ENCODE measurements around the gene TSLP. TPM values are rescaled to one million over a fixed set of nuclear protein-coding genes. Genes with fewer than 3 reads are reported as not detected.

Gene TSLP
- 0.43 and 0.69 TPM in 2 replicates for total RNA-seq (2014; rRNA removed; shearing (Covaris generic))

DNA sequence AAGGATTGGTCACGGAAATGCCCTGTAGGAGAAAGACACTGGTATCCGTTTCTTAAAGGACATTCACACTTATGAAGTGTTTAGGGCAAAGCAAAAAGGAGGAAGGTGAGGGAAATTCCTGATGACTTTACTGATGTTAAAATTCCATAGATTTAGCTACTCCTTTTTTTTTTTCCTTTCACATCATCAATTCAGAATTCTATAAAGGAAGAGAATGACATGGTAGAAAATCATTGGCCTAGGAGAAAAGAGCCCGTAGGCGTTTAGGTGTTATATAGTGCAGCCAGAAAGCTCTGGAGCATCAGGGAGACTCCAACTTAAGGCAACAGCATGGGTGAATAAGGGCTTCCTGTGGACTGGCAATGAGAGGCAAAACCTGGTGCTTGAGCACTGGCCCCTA, at the start of gene TSLP:
TSS of gene TSLP (plus strand) at position 301 of the 400 bp plus-strand sequence. CDS start 178 bp downstream, outside the sequence.
- no peak for DNase-seq
- H3K4me3 ChIP-seq: no peak within 1 kb of the TSS; the same call in 1 of the 2 replicates
- peaks cover 6% of the 10 kb centered on the region; the same call in 1 of the 2 replicates for H3K27me3 ChIP-seq
- H3K9me3 ChIP-seq (replicated peaks): no peaks in the 10 kb centered on the region
- H3K36me3 ChIP-seq: no peaks in the 10 kb centered on the region
- 0 out of 2 replicates have a peak, but pooled peaks cover 4% of the 10 kb centered on the region for H3K4me1 ChIP-seq
- no peak within 1 kb of the TSS for H3K27ac ChIP-seq

DNA sequence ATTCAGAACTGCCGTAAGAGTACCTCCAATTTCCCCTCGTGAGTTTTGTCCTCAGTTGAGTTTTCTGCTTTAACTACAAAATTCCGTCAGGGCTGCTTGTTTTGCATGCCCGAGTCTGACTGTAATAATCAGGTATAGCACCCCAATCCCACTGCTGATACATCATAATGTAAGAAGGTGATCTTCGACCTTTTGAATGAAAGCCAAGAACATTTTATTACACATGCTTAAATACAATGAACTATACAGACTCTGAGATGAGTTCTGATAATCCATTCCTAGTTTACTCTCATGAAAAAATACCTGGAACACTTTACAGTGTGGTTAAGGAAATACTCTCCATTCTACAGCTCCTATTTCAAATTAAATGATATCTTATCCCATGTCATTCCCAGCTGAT, 49.2 kb upstream of the TSLP start:
- Histone ChIP-seq H3K9me3 (replicated peaks) (no peaks in the 10 kb centered on the region), H3K27me3 (no peaks in the 10 kb centered on the region), H3K4me1 (no peaks in the 10 kb centered on the region), H3K27ac (no peak overlapping the region), H3K4me3 (no peak overlapping the region), H3K36me3 (no peaks in the 10 kb centered on the region)
- no peak for DNase-seq

DNA sequence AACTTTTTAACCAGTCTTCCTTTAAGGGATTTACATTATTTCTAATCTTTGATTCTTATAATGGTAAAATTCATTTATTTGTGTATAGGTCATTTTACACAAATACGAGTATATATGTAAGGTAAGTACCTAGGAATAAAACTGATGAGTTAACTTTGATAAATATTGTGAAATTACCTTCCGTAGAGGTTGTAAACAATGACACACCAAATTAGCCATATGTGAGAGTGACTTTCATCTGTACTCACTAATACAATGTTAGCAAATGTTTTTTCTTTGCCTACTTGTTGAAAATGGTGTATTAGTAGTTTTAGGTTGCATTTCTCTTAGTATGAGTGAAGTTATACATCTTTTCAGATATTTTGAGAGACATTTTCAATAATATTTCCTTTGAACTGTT, 42.6 kb upstream of the TSLP start:
- H3K4me3 ChIP-seq: no peak overlapping the region
- no peaks in the 10 kb centered on the region for H3K36me3 ChIP-seq
- H3K4me1 ChIP-seq: no peaks in the 10 kb centered on the region
- H3K27ac ChIP-seq: no peak overlapping the region
- no peaks in the 10 kb centered on the region for H3K9me3 ChIP-seq (replicated peaks)
- no peak for DNase-seq
- no peaks in the 10 kb centered on the region for H3K27me3 ChIP-seq

DNA sequence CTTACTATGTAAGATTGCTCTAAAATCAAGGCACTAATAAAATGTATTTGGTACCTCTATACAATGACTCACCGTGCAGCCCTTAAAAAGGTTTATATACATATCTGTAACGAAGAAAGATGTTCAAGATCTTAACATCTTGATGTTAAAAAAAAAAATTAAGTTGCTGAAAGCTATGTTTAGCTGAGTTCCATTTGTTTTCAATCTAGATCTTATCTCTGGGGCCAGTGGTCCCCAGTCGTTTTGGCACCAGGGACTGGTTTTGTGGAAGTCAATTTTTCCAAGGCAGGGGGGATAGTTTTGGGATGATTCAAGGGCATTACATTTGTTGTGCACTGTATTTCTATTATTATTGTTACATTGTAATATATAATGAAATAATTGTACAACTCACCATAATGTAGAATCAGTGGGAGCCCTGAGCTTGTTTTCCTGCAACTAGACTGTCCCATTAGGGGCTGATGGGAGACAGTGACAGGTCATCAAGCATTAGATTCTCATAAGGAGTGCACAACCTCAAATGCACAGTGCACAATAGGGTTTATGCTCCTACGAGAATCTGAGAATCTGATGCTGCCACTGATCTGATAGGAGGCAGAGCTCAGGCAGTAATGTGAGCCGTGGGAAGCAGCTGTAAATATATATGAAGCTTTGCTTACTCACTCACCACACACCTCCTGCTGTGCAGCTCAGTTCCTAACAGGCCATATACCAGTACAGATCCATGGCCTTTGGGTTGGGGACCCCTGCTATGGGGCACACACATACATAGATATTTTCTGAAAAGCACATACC, 27.6 kb upstream of the TSLP start:
- Histone ChIP-seq H3K27ac (no peak overlapping the region), H3K4me3 (no peak overlapping the region), H3K27me3 (no peaks in the 10 kb centered on the region), H3K9me3 (replicated peaks) (no peaks in the 10 kb centered on the region), H3K4me1 (peaks cover 11% of the 10 kb centered on the region), H3K36me3 (no peaks in the 10 kb centered on the region)
- peak; percentile 78 to 82 for DNase-seq

DNA sequence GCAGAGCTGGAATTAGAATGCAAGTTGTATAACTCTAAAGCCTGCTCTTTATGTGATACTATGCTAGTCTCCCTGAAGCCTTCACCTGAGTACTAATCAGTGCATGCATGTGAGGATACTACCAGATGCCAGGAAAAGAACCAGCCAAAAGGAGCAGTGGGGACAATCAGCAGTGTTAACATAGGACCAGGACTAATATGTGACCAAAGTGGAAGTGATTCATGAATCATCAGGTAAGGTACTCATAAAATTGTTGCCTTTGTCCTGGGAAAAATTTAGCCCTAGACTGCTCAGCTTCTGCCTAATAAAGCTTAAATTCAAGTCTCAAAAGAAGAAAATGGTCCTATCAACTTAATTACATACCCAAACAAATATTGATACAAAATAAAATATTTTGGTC, 13.4 kb upstream of the TSLP start:
- Histone ChIP-seq H3K27ac (no peak overlapping the region), H3K9me3 (replicated peaks) (no peaks in the 10 kb centered on the region), H3K4me3 (no peak overlapping the region), H3K36me3 (no peaks in the 10 kb centered on the region), H3K27me3 (no peaks in the 10 kb centered on the region), H3K4me1 (no peaks in the 10 kb centered on the region)
- DNase-seq: no peak

DNA sequence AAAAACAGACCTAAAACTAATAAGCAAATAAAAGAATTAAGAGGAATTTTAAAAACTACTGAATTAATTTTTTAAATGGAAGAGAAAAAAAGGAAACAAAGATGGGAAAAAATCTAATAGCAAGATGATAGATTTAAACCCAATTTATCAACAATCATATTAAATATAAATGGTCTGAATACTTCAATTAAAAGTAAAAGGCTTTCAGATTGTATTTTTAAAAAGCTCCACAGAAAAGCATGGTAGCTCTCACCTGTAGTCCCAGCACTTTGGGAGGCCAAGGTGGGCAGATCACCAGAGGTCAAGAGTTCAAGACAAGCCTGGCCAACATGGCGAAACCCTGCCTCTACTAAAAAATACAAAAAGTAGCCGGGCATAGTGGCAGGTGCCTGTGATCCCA, 11.3 kb upstream of the TSLP start:
- Histone ChIP-seq H3K36me3 (no peaks in the 10 kb centered on the region), H3K4me1 (no peaks in the 10 kb centered on the region), H3K9me3 (replicated peaks) (no peaks in the 10 kb centered on the region), H3K27ac (no peak overlapping the region), H3K4me3 (no peak overlapping the region), H3K27me3 (no peaks in the 10 kb centered on the region)
- DNase-seq: no peak

DNA sequence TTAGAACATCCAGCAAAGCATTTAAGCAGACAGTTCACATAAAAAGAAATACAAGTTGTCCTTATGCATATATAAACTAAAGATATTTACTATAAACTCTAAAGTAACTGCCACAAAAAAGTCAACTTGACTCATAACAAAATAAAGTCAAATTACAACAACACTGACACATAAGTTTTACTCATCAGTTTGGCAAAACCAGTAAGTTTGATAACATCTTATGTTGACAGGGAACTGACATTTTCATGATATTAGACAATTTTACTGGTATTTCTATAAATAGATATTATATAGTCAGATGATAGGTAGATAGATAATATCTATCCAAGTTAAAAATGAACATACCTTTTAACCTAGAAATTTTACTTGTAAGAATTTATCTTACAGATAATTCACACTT, 9.9 kb upstream of the TSLP start:
- no peak for DNase-seq
- Histone ChIP-seq H3K9me3 (replicated peaks) (no peaks in the 10 kb centered on the region), H3K36me3 (no peaks in the 10 kb centered on the region), H3K4me3 (no peak overlapping the region), H3K27me3 (0 out of 2 replicates have a peak, but pooled peaks cover 2% of the 10 kb centered on the region), H3K4me1 (no peaks in the 10 kb centered on the region), H3K27ac (no peak overlapping the region)

DNA sequence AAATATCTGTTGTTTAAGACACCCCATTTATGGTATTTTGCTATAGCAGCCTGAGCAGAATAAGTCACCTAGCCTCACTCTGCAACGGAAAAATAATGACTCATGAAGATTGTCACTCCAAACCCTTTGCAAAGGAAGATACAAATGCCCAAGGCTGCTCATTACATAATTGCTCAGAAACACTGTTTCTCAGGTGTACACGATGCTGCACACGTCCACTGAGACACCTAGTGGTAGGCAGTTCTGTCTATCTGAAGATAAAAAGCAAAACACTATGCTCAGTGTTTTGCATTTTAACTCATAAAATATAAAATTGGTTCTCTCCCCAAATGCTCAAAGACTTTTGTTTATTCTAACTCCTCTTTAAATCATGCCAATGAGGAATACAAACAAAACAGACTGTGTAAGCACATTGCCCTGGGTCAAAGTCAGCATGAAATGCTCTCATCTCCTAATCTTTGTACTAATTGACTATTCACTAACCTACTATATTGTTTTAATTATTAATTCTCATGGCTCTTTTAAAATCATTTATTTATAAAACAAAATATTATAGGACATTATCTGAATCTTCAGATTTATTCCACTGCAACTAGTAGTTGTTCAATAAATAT, 7.7 kb upstream of the TSLP start:
- H3K27ac ChIP-seq: no peak overlapping the region
- H3K4me1 ChIP-seq: no peaks in the 10 kb centered on the region
- peaks cover 6% of the 10 kb centered on the region; the same call in 1 of the 2 replicates for H3K27me3 ChIP-seq
- no peaks in the 10 kb centered on the region for H3K9me3 ChIP-seq (replicated peaks)
- no peaks in the 10 kb centered on the region for H3K36me3 ChIP-seq
- DNase-seq: no peak
- no peak overlapping the region for H3K4me3 ChIP-seq

DNA sequence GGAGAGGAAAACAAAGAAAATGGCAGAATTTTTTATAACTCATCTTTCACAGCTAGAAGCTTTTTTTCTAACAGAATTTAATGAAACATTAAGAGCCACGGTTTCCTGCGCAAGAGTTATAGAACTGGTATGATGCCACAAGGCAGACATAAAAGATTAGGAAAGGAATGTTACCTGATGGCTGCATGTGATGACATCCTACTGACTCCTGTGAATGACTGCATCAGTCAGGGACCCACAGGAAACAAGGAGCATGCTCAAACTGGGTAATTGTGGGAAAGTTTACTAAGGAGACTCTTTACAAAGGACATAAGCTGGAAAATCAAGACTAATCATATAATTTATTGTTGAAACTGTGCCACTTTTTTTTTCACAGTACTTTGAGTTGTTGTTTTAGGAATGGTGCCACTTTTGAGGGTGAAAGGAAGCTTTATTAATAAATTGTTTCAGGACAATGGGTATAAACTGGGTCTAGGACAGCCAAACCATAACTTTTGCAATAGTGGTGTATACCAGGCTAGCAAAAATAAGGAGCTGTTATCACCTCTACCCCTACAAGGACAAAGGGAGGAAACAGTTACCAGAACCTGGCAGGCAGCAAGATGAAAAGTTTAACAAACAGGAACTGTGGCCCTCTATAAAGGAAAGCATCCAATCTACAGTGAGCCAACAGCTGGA, 5.1 kb upstream of the TSLP start:
- Histone ChIP-seq H3K4me3 (no peak overlapping the region), H3K27me3 (peaks cover 6% of the 10 kb centered on the region; the same call in 1 of the 2 replicates), H3K36me3 (no peaks in the 10 kb centered on the region), H3K27ac (no peak overlapping the region), H3K9me3 (replicated peaks) (no peaks in the 10 kb centered on the region), H3K4me1 (no peaks in the 10 kb centered on the region)
- no peak for DNase-seq

DNA sequence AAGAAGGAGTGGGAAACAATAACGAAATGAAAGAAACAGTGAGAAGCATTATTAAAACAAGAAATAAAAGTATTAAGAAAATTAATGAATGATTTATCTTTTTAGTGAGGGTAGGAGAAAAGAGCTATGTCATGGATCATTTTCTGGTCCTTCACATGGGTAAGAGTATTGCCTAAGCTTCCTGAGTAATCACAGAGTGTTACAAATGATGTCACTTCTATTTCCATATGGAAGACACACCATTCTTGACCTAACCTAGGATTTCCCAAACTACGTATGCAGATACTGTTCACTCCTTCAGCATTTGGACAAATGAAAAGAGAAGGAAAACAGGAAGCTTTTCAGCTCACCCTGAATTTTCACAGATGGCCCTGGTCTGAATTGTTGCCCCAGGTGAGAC, 3.3 kb upstream of the TSLP start:
- Histone ChIP-seq H3K4me1 (no peaks in the 10 kb centered on the region), H3K27me3 (peaks cover 6% of the 10 kb centered on the region; the same call in 1 of the 2 replicates), H3K9me3 (replicated peaks) (no peaks in the 10 kb centered on the region), H3K36me3 (no peaks in the 10 kb centered on the region), H3K4me3 (no peak overlapping the region), H3K27ac (no peak overlapping the region)
- DNase-seq: no peak

DNA sequence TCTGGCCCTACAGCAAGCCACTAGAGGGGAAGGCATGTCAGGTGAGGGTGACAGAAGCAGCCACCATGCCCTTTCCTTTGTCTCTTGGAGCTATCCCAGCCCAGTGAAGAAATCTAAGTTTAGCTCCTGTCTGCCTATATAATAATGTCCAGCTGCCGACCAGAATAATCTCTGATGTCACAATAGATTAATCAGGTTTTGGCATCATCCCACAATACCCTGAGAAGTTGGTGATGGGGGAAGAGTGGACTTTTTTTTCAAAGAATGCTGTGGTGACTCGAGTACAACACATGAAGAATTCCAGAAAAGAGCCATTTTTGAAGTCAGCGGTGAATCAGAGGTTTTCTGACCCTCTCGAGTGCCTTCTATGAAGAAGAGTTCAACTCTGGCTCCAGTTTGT, 1.7 kb upstream of the TSLP start:
- Histone ChIP-seq H3K4me3 (no peak overlapping the region), H3K36me3 (no peaks in the 10 kb centered on the region), H3K27ac (no peak overlapping the region), H3K27me3 (peaks cover 6% of the 10 kb centered on the region; the same call in 1 of the 2 replicates), H3K9me3 (replicated peaks) (no peaks in the 10 kb centered on the region), H3K4me1 (0 out of 2 replicates have a peak, but pooled peaks cover 4% of the 10 kb centered on the region)
- no peak for DNase-seq

DNA sequence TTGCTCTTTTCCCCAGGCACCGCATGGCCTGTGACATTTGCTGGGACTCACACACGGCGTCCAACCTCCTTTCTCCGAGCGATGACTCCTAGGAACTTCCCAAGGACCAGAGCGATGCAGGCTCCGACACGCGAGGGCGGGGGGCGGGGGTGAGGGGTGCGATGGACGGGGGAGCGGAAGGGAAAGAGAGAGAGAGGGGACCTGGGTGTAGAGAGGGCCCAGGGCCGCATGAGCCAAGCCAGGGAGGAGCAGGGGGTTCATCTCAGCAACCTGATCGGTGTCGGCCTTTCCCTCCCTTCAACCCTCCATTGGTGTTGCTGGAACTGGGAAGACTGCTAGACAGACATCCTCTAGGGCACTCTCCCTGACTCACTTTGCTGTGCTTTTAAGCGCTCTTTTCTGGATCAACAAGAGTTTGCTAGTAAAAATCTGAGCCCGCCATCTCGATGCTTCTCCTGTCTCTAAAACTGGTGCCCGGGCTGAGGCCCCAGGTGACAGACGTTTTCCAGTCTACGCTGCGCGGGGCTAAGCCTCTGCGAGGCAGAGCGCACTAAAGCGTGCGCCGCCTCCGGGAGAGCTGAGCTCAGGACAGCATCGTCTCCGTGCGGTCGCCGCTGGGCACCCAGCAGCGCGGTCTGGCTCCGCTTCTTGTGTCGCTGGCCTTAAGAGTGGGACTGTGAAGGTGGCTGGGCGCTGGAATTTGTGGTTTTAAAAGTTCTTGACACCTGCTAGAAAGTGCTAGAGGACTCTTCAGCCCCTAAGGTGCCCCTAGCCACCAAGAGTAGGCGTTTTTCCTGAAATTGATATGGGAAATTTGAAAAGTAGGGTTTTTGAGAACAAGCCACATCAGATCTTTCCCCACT, 1.0 kb upstream of the TSLP start:
- no peak for DNase-seq
- H3K9me3 ChIP-seq (replicated peaks): no peaks in the 10 kb centered on the region
- no peak overlapping the region for H3K27ac ChIP-seq
- H3K4me1 ChIP-seq: 0 out of 2 replicates have a peak, but pooled peaks cover 4% of the 10 kb centered on the region
- H3K27me3 ChIP-seq: peaks cover 6% of the 10 kb centered on the region; the same call in 1 of the 2 replicates
- no peaks in the 10 kb centered on the region for H3K36me3 ChIP-seq
- H3K4me3 ChIP-seq: no peak overlapping the region

DNA sequence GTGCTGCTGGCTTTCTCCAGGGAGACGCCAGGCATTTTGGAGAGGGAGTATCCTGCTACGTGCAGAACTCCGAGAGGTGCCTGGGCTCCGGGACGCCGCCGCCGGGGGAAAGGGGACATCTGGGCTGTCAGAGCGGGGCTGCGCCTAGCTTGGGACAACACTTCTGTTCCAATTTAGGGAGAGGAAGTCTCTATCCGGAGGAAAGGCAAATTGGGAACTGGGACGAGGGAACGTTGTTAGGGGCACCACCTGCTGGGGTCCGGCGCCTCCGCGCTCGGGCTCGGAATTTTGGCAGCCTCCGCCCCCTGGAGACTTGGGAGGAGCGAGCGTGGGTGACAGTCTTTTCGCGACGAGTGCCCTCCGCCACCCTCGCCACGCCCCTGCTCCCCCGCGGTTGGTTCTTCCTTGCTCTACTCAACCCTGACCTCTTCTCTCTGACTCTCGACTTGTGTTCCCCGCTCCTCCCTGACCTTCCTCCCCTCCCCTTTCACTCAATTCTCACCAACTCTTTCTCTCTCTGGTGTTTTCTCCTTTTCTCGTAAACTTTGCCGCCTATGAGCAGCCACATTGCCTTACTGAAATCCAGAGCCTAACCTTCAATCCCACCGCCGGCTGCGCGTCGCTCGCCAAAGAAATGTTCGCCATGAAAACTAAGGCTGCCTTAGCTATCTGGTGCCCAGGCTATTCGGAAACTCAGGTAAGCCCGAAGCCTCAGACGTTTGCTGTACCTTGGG, 1.6 kb downstream of the TSLP start:
- Histone ChIP-seq H3K36me3 (no peaks in the 10 kb centered on the region), H3K4me1 (0 out of 2 replicates have a peak, but pooled peaks cover 4% of the 10 kb centered on the region), H3K27ac (no peak overlapping the region), H3K9me3 (replicated peaks) (no peaks in the 10 kb centered on the region), H3K27me3 (no peaks in the 10 kb centered on the region), H3K4me3 (peak overlapping the region; percentile 55)
- peak; percentile 70 to 77 for DNase-seq

DNA sequence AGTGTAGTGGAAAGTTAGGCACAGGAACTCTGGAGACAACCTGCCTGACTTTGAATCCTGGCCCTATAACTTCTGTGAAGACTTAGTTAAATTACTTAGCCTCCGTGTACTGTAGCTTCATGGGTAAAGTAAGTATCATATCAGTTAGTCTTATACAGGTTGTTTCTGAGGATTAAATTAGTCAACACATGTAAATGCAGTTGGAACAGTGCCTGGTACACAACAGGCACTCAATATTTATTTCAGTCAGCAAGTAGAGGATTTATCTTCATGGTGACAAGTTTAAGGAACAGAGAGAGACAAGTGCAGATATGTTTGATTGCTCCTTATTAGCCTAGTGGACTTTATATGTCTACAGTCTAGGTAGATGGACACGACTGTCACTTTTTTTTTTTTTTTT, 2.7 kb downstream of the TSLP start:
- DNase-seq: no peak
- Histone ChIP-seq H3K36me3 (no peaks in the 10 kb centered on the region), H3K27ac (no peak overlapping the region), H3K9me3 (replicated peaks) (no peaks in the 10 kb centered on the region), H3K27me3 (no peaks in the 10 kb centered on the region), H3K4me1 (0 out of 2 replicates have a peak, but pooled peaks cover 4% of the 10 kb centered on the region), H3K4me3 (peak overlapping the region; percentile 55; the same call in 1 of the 2 replicates)

Data from SJCRH30 (cell line).